ENCODE results near the gene RASSF4.

The RASSF4 gene

DNA sequence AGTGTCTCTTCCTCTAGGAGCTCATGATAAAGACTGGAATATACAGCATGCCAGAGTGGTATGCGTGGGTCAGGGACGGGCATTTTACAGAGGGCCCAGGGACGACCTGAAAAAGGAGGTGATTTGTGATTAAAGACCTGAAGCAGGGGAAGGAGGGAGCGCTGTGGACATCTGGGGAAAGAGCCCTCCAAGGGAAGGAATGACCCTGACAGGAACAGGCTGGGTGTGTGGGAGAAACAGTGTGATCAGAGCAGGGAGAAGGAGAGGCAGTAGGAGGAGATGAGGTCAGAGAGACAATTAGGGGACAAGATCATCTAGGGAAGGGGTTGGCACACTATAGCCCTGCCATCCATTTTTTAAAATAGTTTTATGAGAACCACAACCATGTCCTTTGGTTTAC lies 3.4 kb upstream of the RASSF4 start:
- H3K4me3 Mint-ChIP-seq = peak overlapping the region in 2 of 3 experiments; percentile 56 to 59
- H3K36me3 Mint-ChIP-seq (ENCODE audit: low read depth) = peaks cover 25% of the 10 kb centered on the region
- TF ChIP-seq, protein P1, sequence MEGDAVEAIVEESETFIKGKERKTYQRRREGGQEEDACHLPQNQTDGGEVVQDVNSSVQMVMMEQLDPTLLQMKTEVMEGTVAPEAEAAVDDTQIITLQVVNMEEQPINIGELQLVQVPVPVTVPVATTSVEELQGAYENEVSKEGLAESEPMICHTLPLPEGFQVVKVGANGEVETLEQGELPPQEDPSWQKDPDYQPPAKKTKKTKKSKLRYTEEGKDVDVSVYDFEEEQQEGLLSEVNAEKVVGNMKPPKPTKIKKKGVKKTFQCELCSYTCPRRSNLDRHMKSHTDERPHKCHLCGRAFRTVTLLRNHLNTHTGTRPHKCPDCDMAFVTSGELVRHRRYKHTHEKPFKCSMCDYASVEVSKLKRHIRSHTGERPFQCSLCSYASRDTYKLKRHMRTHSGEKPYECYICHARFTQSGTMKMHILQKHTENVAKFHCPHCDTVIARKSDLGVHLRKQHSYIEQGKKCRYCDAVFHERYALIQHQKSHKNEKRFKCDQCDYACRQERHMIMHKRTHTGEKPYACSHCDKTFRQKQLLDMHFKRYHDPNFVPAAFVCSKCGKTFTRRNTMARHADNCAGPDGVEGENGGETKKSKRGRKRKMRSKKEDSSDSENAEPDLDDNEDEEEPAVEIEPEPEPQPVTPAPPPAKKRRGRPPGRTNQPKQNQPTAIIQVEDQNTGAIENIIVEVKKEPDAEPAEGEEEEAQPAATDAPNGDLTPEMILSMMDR (IDR thresholded peaks at IDR 0.05; ENCODE audit: unreplicated experiment in 3 of 3) = no peak
- H3K27ac Mint-ChIP-seq = peak overlapping the region in 2 of 3 experiments; percentile 20 to 56
- peaks cover 62% of the 10 kb centered on the region for H3K4me1 Mint-ChIP-seq
- H3K9me3 Mint-ChIP-seq = no peaks in the 10 kb centered on the region
- no peaks in the 10 kb centered on the region for H3K27me3 Mint-ChIP-seq (ENCODE audit: low read depth)

DNA sequence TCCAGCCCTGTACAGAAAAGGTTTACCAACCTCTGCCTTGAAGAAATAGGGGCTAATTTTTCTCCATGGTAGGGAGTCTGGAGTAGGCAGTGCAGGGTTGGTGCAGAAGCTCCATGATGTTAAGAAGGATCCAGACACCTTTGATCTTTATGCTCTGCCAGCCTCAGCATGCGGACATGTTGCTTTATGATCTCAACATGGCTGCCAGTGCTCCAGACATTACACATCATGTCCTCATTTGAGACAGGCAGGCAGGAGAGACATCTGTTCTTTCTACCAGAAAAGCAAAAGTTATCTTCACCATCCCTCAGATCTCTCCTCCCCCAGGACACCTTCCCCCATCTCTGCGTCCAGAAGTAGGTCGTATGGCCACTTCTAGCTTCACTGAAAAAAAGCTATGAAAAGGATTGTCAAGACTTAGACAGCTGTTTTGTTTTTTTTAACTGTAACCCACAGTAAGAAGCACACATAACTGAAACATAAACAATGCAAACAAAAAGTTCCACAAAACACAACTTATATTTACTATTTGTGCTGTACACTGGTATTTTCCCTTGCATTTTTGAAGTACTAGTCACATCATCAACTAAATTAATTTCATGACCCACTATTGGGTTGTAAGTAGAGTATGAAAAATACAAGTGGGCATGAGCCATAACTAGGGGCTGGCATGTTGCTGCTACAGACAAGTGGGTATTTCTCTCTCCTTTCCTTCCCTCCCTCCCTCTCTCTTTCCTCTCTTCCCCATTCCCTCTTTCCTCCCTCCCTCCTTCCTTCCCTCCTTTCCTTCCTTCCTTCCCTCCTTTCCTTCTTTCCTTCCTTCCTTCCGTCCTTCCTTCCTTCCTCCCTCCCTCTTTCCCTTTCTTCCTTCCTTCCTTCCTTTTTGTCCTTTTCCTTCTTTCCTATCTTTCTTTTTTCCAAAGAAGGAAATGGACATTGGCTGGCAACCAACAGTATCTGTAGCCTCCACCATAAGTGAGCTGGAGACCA lies 2.6 kb upstream of the RASSF4 start:
- peaks cover 62% of the 10 kb centered on the region for H3K4me1 Mint-ChIP-seq
- peak overlapping the region; percentile 78 to 92 (median 81) for H3K27ac Mint-ChIP-seq
- TF ChIP-seq, protein P1 (IDR thresholded peaks at IDR 0.05; ENCODE audit: unreplicated experiment in 3 of 3) = no peak
- H3K36me3 Mint-ChIP-seq (ENCODE audit: low read depth) = peaks cover 23% of the 10 kb centered on the region
- no peaks in the 10 kb centered on the region for H3K9me3 Mint-ChIP-seq
- H3K4me3 Mint-ChIP-seq = peak overlapping the region; percentile 84 to 93 (median 89)
- H3K27me3 Mint-ChIP-seq (ENCODE audit: low read depth) = no peaks in the 10 kb centered on the region

DNA sequence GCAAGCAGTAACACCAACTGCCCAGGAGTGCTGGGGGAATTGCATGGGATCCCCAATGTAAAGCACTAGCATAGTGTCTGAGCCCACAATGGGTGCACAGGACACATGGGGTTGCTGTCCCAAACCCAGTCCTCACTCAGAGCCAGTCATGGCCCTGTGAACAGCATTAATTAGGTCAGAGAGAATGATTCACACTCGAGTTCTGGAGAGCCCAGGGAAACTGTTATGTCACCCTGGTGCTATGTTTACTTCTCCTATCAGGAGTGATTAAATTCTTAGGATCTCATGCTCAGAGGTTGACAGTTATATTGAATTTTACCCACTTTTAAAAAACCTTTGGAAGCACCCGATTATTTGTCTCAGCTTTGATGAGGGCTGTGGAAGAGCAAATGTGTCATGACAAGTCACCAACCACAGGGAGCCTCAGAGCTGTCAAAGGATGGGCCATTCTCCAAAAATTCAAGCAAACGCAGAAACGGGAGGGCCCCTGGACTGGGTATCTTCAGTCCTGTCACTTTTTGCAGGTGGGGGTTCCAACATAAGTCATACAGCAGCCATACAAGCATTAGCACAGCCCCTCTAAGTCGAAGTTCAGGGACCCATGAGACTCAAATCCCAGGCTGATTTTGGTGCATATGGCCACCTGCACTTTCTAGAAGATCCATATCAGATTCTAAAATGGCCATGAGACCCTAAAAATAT lies 1.3 kb upstream of the RASSF4 start:
- peaks cover 64% of the 10 kb centered on the region for H3K4me1 Mint-ChIP-seq
- peaks cover 22% of the 10 kb centered on the region for H3K36me3 Mint-ChIP-seq (ENCODE audit: low read depth)
- H3K4me3 Mint-ChIP-seq = peak overlapping the region; percentile 84 to 93 (median 89)
- no peaks in the 10 kb centered on the region for H3K9me3 Mint-ChIP-seq
- peak overlapping the region; percentile 78 to 92 (median 81) for H3K27ac Mint-ChIP-seq
- no peaks in the 10 kb centered on the region for H3K27me3 Mint-ChIP-seq (ENCODE audit: low read depth)
- TF ChIP-seq, protein P1 (IDR thresholded peaks at IDR 0.05; ENCODE audit: unreplicated experiment in 3 of 3) = no peak

DNA sequence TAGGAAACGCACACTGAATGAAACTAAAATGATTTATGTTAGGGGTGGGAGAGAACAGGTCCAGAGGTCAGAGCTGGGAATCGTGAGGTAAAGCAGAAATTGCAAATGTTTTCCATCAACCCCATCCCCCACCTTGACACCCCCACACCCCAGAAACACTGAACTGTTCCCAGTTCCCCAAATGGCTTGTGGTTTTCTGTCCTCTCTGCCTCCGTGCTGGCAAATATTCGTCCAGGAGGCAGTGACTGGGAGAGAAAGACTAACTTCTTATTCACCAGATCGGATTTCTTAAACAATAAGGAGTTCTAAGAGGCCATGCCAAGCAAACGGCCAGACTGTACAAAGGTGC lies 730 bp upstream of the RASSF4 start:
- H3K36me3 Mint-ChIP-seq (ENCODE audit: low read depth) = peaks cover 19% of the 10 kb centered on the region
- peak overlapping the region; percentile 84 to 93 (median 89) for H3K4me3 Mint-ChIP-seq
- H3K27ac Mint-ChIP-seq = peak overlapping the region; percentile 78 to 92 (median 81)
- no peaks in the 10 kb centered on the region for H3K9me3 Mint-ChIP-seq
- TF ChIP-seq, protein P1 (IDR thresholded peaks at IDR 0.05; ENCODE audit: unreplicated experiment in 3 of 3) = no peak
- H3K4me1 Mint-ChIP-seq = peaks cover 66% of the 10 kb centered on the region
- no peaks in the 10 kb centered on the region for H3K27me3 Mint-ChIP-seq (ENCODE audit: low read depth)

DNA sequence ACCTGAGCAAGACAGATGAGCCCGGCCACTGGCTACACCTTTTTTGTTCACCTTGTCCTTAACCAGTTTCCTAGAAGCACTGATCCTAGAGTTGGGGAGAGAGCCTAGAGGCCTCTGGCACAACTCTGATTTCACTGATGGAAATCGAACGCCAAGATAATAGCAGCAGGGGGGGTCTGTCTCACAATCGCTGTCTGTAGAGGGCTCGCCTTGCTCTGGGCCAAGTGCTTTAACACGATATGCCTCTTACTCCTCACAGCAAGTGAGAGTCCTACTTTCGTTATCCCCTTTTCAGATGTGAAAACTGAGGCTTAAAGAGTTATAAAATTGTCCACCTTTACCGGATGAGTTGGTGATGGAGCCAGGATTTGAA lies 472 bp downstream of the RASSF4 start:
- Mint-ChIP-seq H3K36me3 (ENCODE audit: low read depth) (peaks cover 12% of the 10 kb centered on the region), H3K4me3 (peak overlapping the region; percentile 89 to 93 (median 90))

More for the DNA sequence above, 472 bp downstream of the RASSF4 start:
- Mint-ChIP-seq H3K4me1 (peaks cover 78% of the 10 kb centered on the region), H3K27ac (peak overlapping the region; percentile 82 to 92 (median 91)), H3K9me3 (no peaks in the 10 kb centered on the region), H3K27me3 (ENCODE audit: low read depth) (no peaks in the 10 kb centered on the region)
- TF ChIP-seq, protein P1 (IDR thresholded peaks at IDR 0.05; ENCODE audit: unreplicated experiment in 3 of 3) = no peak
